GM12801 (cell line): Measurements from ENCODE around the gene SBNO2.

Source experiments
- TF ChIP-seq, protein P1 (sequence below): IDR thresholded peaks from one replicate; pipeline ENCODE4 v1.5.1; 2011; ENCODE audit warnings: control low read depth; ENCODE audit not compliant: insufficient read length; ENCODE audit errors: extremely low read depth

The SBNO2 gene

DNA sequence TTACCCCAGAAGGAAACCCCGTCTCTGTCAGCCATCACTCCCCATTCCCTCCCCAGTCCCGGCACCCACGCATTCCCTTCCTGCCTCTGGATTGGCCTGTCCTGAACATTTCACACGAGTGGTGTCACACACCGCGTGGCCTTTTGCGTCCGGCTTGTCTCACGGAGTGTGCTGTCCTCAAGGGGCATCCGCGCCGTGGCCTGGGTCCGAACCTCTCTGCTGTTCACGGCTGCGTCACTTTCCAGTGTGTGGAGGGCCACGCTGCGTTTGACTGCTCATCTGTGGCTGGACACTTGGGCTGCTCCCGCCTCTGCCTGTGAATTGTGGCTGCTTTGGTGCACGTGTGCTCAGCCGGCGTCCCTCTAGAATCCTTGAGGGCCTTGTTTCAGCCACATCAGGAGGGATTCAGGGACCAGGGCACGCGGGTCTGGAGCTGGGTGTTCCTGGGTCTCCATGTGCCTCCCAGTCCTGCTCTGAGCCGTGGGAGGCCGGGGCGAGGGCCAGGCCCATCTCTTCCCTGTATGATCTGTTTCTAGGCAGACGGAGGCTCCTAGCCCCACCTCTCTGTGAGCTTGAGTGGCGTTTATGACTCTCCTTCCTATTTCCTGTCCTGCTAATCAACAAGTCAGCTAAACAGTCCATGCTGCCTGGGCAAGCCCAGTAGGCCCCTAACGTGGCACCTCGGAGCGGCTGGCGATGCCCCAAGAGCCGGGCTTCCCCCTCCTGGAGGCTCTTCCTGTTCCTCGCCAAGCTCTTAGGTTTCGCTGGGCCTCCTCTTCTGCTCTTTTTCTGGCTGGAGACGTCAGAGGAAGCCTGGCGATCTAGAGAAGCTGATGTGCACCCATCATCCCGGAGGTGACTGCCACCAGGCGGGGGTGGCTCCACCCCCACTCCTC is 39.6 kb upstream of the SBNO2 start:
- TF ChIP-seq, protein P1, sequence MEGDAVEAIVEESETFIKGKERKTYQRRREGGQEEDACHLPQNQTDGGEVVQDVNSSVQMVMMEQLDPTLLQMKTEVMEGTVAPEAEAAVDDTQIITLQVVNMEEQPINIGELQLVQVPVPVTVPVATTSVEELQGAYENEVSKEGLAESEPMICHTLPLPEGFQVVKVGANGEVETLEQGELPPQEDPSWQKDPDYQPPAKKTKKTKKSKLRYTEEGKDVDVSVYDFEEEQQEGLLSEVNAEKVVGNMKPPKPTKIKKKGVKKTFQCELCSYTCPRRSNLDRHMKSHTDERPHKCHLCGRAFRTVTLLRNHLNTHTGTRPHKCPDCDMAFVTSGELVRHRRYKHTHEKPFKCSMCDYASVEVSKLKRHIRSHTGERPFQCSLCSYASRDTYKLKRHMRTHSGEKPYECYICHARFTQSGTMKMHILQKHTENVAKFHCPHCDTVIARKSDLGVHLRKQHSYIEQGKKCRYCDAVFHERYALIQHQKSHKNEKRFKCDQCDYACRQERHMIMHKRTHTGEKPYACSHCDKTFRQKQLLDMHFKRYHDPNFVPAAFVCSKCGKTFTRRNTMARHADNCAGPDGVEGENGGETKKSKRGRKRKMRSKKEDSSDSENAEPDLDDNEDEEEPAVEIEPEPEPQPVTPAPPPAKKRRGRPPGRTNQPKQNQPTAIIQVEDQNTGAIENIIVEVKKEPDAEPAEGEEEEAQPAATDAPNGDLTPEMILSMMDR: no peak

DNA sequence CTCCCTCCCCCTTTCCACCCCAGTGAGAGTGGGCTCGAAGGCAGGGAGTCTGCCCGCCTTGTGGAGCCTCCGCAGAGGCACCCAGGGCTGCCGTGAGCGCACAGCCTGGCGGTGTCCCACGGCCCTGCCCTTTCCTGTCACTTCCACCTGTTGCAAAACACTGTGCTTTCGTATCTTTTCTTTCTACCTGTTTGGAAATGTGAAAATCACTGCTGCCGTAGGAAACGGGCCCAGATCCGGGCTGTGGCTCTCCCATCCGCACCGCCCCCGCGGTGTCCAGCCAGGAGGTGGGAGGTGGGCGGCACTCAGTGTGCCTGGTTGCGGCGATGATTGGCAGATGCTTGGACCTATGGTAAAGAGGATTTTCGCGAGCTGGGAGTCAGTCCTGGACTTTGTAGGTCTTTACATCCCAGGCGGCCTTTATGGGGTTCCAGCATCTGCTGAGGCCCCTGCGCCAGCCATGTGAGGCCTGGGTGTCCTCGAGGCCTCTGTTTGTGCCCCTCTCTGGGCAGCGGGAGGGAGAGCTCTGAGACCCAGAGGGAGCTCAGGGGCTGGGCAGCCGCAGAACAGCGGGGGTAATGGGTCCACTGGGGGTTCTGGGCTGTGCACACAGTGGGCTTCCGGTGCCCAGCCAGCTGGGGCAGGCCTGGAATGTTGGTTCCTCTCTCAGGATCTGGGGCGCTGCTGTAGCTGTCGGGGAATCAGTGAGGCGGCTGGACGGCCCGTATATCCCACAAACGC is 37.6 kb upstream of the SBNO2 start:
- TF ChIP-seq, protein P1: no peak

DNA sequence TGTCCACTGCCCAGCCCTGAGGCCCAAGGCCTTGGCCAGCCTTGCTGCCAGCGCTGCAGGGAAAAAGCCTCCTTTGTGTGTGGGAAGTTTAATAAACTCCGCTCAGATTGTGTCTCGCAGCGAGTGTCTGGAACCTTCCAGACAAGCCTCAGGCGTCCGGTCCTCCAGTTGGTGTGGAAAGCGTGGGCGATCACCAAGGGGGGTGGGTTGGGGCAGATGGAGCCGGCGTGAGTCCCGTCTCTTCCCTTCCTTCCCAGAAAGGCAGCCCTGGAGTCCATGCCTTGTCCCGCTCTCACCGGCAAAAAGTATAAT is 36.1 kb upstream of the SBNO2 start:
- TF ChIP-seq, protein P1: no peak

DNA sequence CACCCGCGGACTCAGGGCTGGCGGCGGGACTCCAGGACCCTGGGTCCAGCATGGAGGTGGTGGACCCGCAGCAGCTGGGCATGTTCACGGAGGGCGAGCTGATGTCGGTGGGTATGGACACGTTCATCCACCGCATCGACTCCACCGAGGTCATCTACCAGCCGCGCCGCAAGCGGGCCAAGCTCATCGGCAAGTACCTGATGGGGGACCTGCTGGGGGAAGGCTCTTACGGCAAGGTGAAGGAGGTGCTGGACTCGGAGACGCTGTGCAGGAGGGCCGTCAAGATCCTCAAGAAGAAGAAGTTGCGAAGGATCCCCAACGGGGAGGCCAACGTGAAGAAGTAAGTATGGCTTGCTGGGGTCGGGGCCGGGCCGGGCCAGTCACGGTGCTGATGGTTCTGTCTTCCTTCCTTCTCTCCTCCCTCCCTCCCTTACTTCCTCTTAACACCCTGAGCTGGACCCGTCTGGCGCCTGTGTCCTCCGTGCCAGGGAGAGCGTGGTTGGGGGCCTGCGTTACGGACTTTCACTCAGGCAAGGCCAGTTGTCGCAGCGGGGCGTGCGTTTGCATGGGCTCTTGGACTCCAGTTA is 32.9 kb upstream of the SBNO2 start:
- TF ChIP-seq, protein P1: no peak

DNA sequence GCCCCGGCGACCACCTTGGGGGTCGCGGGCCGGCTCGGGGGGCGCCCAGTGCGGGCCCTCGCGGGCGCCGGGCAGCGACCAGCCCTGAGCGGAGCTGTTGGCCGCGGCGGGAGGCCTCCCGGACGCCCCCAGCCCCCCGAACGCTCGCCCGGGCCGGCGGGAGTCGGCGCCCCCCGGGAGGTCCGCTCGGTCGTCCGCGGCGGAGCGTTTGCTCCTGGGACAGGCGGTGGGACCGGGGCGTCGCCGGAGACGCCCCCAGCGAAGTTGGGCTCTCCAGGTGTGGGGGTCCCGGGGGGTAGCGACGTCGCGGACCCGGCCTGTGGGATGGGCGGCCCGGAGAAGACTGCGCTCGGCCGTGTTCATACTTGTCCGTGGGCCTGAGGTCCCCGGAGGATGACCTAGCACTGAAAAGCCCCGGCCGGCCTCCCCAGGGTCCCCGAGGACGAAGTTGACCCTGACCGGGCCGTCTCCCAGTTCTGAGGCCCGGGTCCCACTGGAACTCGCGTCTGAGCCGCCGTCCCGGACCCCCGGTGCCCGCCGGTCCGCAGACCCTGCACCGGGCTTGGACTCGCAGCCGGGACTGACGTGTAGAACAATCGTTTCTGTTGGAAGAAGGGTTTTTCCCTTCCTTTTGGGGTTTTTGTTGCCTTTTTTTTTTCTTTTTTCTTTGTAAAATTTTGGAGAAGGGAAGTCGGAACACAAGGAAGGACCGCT is 32.2 kb upstream of the SBNO2 start:
- TF ChIP-seq, protein P1: no peak

DNA sequence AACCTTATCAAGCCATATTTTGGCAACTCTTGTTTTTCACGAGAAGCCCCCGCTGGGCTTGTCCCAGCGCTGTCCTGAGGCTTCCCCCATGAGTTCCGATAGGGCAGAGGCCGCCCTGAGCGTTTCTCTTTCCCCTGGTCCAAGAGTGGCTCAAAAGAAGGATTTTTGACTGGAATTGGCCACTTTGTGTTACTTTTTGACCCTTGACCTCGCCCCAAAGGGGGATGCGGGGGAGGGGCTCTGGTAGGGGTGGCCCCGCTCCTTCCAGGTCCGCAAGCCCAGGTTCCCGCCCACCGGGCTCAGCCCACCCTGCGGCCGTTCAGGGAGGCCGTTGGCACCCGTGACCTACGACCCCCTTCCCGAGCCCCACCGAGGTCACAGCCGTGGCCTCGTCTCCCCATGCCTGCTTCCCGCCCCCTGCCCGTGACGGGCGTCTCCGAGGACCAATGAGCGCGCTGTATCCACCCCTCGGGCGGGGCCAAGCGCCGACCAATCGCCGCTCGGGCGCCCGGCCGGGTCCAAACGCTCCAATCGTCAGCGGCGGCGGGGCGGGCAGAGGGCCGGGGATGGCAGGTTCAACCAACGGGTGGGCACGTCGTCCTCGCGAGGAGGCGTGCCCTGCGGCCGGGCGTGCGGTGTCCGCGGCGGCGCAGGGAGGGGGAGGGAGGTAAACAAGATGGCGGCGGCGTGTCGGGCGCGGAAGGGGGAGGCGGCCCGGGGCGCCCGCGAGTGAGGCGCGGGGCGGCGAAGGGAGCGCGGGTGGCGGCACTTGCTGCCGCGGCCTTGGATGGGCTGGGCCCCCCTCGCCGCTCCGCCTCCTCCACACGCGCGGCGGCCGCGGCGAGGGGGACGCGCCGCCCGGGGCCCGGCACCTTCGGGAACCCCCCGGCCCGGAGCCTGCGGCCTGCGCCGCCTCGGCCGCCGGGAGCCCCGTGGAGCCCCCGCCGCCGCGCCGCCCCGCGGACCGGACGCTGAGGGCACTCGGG is 31.3 kb upstream of the SBNO2 start, which contains the start of gene STK11:
Gene STK11 (plus strand): TSS at position 665 of the 986 bp plus-strand sequence. CDS start 1,136 bp downstream, outside the sequence.
- TF ChIP-seq, protein P1: no peak
